ENCODE measurements around the gene CERS1.

CERS1 gene

DNA sequence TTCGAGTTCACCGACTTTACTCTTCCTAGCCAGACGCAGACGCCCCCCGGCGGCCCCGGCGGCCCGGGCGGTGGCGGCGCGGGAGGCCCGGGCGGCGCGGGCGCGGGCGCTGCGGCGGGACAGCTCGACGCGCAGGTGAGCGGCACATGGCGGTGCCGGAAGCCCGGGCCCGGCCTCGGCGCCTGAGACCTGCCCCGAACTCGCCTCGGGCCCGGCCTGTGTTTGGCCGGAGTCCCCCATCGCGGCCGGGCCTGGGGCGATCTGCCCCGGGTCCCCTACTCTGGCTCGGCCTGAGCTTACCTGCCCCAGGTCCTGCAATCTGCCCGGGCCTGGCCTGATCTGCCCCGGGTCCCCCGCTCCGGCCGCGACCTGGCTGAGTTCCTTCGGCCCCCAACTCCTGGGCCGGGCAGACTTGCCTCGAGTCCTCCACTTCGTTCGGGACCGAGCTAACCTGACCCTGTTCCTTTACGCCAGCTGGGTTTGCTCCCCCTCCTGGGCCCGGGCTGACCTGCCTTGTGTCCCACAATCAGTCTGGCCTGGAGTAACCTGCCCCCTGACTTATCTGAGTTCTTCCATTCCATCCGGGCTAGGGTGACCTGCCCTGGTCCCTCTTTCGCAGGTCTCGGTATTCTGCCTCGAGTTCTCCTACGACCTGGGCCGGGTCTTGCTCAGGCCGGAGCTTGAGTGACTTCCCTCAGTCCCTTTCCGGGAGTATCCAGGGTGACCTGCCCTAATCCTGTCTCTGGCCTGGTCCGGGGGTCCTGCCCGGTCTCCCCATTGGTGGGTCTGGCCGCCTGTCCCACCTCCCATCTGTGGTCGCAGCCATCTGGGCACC lies 63.4 kb downstream of the CERS1 start:
- peak overlapping the region; percentile 96 for H3K4me2 ChIP-seq
- TF ChIP-seq, protein P1, sequence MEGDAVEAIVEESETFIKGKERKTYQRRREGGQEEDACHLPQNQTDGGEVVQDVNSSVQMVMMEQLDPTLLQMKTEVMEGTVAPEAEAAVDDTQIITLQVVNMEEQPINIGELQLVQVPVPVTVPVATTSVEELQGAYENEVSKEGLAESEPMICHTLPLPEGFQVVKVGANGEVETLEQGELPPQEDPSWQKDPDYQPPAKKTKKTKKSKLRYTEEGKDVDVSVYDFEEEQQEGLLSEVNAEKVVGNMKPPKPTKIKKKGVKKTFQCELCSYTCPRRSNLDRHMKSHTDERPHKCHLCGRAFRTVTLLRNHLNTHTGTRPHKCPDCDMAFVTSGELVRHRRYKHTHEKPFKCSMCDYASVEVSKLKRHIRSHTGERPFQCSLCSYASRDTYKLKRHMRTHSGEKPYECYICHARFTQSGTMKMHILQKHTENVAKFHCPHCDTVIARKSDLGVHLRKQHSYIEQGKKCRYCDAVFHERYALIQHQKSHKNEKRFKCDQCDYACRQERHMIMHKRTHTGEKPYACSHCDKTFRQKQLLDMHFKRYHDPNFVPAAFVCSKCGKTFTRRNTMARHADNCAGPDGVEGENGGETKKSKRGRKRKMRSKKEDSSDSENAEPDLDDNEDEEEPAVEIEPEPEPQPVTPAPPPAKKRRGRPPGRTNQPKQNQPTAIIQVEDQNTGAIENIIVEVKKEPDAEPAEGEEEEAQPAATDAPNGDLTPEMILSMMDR (conservative IDR thresholded peaks at IDR 0.05; ENCODE audit: low read depth, low read length) = no peak
- peak overlapping the region; percentile 78 for H3K27ac ChIP-seq
- H3K79me2 ChIP-seq (ENCODE audit: insufficient read depth, low read depth) = peaks cover 56% of the 10 kb centered on the region
- peaks cover 45% of the 10 kb centered on the region for H4K20me1 ChIP-seq (ENCODE audit: insufficient read depth)
- H3K9ac ChIP-seq = peak overlapping the region; percentile 95
- peaks cover 43% of the 10 kb centered on the region for H3K4me1 ChIP-seq (ENCODE audit: low read depth, poor library complexity, severe bottlenecking)
- H3K27me3 ChIP-seq (ENCODE audit: insufficient read depth, low read depth) = no peaks in the 10 kb centered on the region
- no peak overlapping the region for H3K4me3 ChIP-seq (IDR thresholded peaks at IDR 0.05; ENCODE audit: insufficient read depth, low read depth, low read length)
- H2AFZ ChIP-seq (ENCODE audit: low read depth) = no peak overlapping the region
- 0 out of 2 replicates have a peak, but pooled peaks cover 8% of the 10 kb centered on the region for H3K36me3 ChIP-seq (ENCODE audit: insufficient read depth)

DNA sequence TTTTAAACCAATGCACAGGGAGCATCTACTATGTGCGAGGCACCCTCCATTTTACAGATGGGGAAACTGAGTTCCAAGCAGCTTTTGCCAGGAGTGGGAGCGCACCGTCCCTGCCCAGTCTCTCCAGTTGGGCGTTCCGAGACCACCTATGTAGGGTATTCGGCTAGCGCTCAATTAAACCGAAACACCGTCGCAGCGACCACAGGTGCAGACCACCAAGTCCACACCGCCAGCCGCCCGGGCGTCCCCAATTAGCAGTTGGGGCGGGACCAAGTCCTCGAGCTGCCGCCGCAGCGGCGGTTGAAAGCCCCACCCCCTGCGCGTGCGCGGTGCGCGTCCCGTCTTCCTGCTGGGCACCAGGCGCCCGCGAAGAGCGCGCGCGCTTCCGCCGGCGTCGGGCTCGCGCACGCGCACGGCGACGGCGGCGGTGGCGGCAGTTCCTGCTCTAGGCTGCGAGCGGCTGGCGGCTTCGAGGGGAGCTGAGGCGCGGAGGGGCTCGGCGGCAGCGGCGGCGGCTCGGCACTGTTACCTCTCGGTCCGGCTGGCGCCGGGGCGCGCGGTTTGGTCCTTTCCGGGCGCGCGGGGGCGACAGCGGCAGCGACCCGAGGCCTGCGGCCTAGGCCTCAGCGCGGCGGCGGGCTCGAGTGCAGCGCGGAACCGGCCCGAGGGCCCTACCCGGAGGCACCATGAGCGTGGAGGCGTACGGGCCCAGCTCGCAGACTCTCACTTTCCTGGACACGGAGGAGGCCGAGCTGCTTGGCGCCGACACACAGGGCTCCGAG lies 64.2 kb downstream of the CERS1 start, which contains the start of gene UPF1:
TSS of gene UPF1 (plus strand) at position 436 of the 782 bp plus-strand sequence. CDS start at position 687, 251 bp downstream.
- H2AFZ ChIP-seq (ENCODE audit: low read depth) = peak within 1 kb of the TSS; percentile 96
- H3K4me3 ChIP-seq (IDR thresholded peaks at IDR 0.05; ENCODE audit: insufficient read depth, low read depth, low read length) = no peak within 1 kb of the TSS
- no peaks in the 10 kb centered on the region for H3K27me3 ChIP-seq (ENCODE audit: insufficient read depth, low read depth)
- H3K27ac ChIP-seq = peak within 1 kb of the TSS; percentile 78
- TF ChIP-seq, protein P1 (conservative IDR thresholded peaks at IDR 0.05; ENCODE audit: low read depth, low read length) = no peak
- H3K36me3 ChIP-seq (ENCODE audit: insufficient read depth) = 0 out of 2 replicates have a peak, but pooled peaks cover 3% of the 10 kb centered on the region
- H3K4me2 ChIP-seq = peak within 1 kb of the TSS; percentile 96
- H3K79me2 ChIP-seq (ENCODE audit: insufficient read depth, low read depth) = peaks cover 48% of the 10 kb centered on the region
- H3K4me1 ChIP-seq (ENCODE audit: low read depth, poor library complexity, severe bottlenecking) = peaks cover 35% of the 10 kb centered on the region
- H4K20me1 ChIP-seq (ENCODE audit: insufficient read depth) = peaks cover 38% of the 10 kb centered on the region
- peak within 1 kb of the TSS; percentile 95 for H3K9ac ChIP-seq

DNA sequence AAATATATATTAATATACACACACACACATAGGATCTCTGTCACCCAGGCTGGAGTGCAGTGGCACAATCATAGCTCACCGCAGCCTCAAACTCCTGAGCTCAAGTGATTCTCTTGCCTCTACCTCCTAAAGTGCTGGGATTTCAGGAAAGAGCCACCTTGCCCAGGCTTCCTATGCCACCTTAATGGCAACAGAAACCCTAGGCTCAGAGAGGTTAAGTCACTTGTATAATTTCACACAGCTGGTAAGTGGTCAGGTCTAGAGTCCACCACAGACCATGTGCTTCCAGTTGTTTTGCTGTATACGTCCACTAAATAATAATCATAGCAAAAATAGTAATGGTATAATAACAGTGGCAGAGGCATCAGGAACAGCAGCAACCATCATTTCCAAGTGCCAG lies 65.5 kb downstream of the CERS1 start:
- Histone ChIP-seq H3K4me1 (ENCODE audit: low read depth, poor library complexity, severe bottlenecking) (peaks cover 22% of the 10 kb centered on the region), H2AFZ (ENCODE audit: low read depth) (no peak overlapping the region), H3K9ac (no peak overlapping the region), H3K27ac (no peak overlapping the region), H3K4me2 (no peak overlapping the region), H3K36me3 (ENCODE audit: insufficient read depth) (0 out of 2 replicates have a peak, but pooled peaks cover 3% of the 10 kb centered on the region), H3K79me2 (ENCODE audit: insufficient read depth, low read depth) (peaks cover 36% of the 10 kb centered on the region), H3K27me3 (ENCODE audit: insufficient read depth, low read depth) (no peaks in the 10 kb centered on the region), H4K20me1 (ENCODE audit: insufficient read depth) (peaks cover 26% of the 10 kb centered on the region), H3K4me3 (IDR thresholded peaks at IDR 0.05; ENCODE audit: insufficient read depth, low read depth, low read length) (no peak overlapping the region)
- TF ChIP-seq, protein P1 (conservative IDR thresholded peaks at IDR 0.05; ENCODE audit: low read depth, low read length) = no peak

DNA sequence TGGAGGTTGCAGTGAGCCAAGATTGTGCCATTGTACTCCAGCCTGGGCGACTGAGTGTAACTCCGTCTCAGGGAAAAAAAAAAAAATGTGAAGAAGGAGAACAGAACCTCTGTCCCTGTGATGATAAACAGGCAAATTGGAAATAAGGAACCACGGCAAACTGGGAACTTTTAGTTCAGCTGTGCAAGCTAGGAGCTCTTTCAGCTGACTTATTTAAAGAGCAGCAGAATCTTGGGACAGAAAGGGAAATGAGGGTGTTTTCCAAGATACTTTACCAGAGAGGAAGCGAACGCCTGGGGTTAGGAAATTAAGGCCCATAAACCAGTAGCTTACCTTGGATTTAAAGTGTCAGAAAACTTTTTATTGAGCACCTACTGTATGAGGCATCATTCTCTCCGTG lies 67.2 kb downstream of the CERS1 start:
- Histone ChIP-seq H4K20me1 (ENCODE audit: insufficient read depth) (peaks cover 9% of the 10 kb centered on the region), H3K79me2 (ENCODE audit: insufficient read depth, low read depth) (peaks cover 18% of the 10 kb centered on the region), H3K36me3 (ENCODE audit: insufficient read depth) (0 out of 2 replicates have a peak, but pooled peaks cover 2% of the 10 kb centered on the region), H3K4me3 (IDR thresholded peaks at IDR 0.05; ENCODE audit: insufficient read depth, low read depth, low read length) (no peak overlapping the region), H3K4me2 (no peak overlapping the region), H3K27ac (no peak overlapping the region), H3K9ac (no peak overlapping the region), H3K27me3 (ENCODE audit: insufficient read depth, low read depth) (no peaks in the 10 kb centered on the region), H3K4me1 (ENCODE audit: low read depth, poor library complexity, severe bottlenecking) (peaks cover 7% of the 10 kb centered on the region), H2AFZ (ENCODE audit: low read depth) (no peak overlapping the region)
- TF ChIP-seq, protein P1 (conservative IDR thresholded peaks at IDR 0.05; ENCODE audit: low read depth, low read length) = no peak

Measured in KMS-11 (cell line).